Vagina (tissue), 2 donors: ENCODE results near the gene CEP85. TPM values are rescaled to one million over a fixed set of nuclear protein-coding genes. Genes with fewer than 3 reads are reported as not detected.

ENCODE experiments used
- DNase-seq, 2 donors: peaks; one replicate each; pipeline ENCODE4 v3.0.0-alpha.2; 2017; ENCODE audit errors: extremely low spot score in 2 of 2
- H3K27ac ChIP-seq: fragments of 200-600 bp; sonication (generic); one replicate; pipeline ENCODE4 v1.5.1; 2019
- H3K27me3 ChIP-seq: fragments of 200-600 bp; sonication (generic); one replicate; pipeline ENCODE4 v1.5.1; 2019
- H3K36me3 ChIP-seq, 2 donors: fragments of 200-600 bp; sonication (generic); one replicate each; pipeline ENCODE4 v1.5.1; 2017 to 2019
- H3K4me1 ChIP-seq: fragments of 200-600 bp; sonication (generic); one replicate; pipeline ENCODE4 v1.5.1; 2019
- H3K4me3 ChIP-seq, 2 donors: fragments of 200-600 bp; sonication (generic); 1 replicate in 1 of 2; 2 replicates in 1 of 2; pipeline ENCODE4 v1.5.1; 2016 to 2019
- H3K9me3 ChIP-seq: fragments of 200-600 bp; sonication (generic); one replicate; pipeline ENCODE4 v1.5.1; 2019
- POLR2A ChIP-seq, 2 donors: fragments of 450-650 bp; IDR thresholded peaks; one replicate each; pipeline ENCODE4 v1.6.1; 2017; ENCODE audit warnings: antibody characterized with exemption in 2 of 2, mild to moderate bottlenecking in 2 of 2, moderate library complexity in 2 of 2
- POLR2AphosphoS5 ChIP-seq, 2 donors: sonication (generic); formaldehyde crosslinking; IDR thresholded peaks; one replicate each; pipeline ENCODE4 v1.9.0; 2017; ENCODE audit warnings: antibody characterized with exemption in 2 of 2, mild to moderate bottlenecking in 2 of 2, low read depth in 1 of 2; ENCODE audit not compliant: insufficient read depth in 1 of 2
- intact Hi-C: fragments of 100-400 bp; cut with DNase I; formaldehyde crosslinking; loops from one replicate; pipeline ENCODE4 v1.15.1; 2023
- total RNA-seq: library from RNA; depleted of rRNA; stranded (reverse); fragments of >200 nt; gene quantifications from one replicate; pipeline ENCODE4 v1.2.3, GENCODE V29; 2016
- TF ChIP-seq, protein P1 (sequence below), 3 experiments: fragments of 450-650 bp in 2 of 3; fragments of 200-600 bp in 1 of 3; sonication (generic) in 1 of 3; IDR thresholded peaks; one replicate each; pipeline ENCODE4 v1.5.1; 2017 to 2019; ENCODE audit warnings: antibody characterized with exemption in 3 of 3, mild to moderate bottlenecking in 2 of 3, moderate library complexity in 2 of 3

The CEP85 gene
- total RNA-seq, 1 donor from 2014 or later: 9.1 TPM

DNA sequence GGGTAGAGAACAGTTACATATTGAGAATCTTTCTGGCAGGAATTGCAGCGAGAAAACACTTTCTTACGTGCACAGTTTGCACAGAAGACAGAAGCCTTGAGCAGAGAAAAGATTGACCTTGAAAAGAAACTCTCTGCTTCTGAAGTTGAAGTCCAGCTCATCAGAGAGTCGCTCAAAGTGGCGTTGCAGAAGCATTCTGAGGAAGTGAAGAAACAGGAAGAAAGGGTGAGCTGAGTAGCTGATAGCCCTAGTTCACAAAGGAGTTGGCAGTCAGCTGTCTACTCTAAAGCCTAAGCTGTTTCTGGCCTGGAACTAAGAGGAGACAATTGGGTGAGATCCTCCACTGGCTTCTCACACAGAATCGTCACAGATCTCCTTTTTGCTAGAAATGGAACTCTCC is 25.6 kb downstream of the CEP85 start:
- H3K4me1 ChIP-seq: no peaks in the 10 kb centered on the region
- TF ChIP-seq, protein P1, sequence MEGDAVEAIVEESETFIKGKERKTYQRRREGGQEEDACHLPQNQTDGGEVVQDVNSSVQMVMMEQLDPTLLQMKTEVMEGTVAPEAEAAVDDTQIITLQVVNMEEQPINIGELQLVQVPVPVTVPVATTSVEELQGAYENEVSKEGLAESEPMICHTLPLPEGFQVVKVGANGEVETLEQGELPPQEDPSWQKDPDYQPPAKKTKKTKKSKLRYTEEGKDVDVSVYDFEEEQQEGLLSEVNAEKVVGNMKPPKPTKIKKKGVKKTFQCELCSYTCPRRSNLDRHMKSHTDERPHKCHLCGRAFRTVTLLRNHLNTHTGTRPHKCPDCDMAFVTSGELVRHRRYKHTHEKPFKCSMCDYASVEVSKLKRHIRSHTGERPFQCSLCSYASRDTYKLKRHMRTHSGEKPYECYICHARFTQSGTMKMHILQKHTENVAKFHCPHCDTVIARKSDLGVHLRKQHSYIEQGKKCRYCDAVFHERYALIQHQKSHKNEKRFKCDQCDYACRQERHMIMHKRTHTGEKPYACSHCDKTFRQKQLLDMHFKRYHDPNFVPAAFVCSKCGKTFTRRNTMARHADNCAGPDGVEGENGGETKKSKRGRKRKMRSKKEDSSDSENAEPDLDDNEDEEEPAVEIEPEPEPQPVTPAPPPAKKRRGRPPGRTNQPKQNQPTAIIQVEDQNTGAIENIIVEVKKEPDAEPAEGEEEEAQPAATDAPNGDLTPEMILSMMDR (IDR thresholded peaks at IDR 0.05): no peak
- TF ChIP-seq POLR2A (IDR thresholded peaks at IDR 0.05) (no peak), POLR2AphosphoS5 (IDR thresholded peaks at IDR 0.05; ENCODE audit: insufficient read depth in 1 of 2, low read depth in 1 of 2) (no peak)
- intact Hi-C loops: no loop called here
- no peak overlapping the region for H3K27ac ChIP-seq
- no peaks in the 10 kb centered on the region for H3K9me3 ChIP-seq
- H3K27me3 ChIP-seq: no peaks in the 10 kb centered on the region
- no peak overlapping the region for H3K4me3 ChIP-seq
- DNase-seq: no peak
- peaks cover 0 to 26% of the 10 kb centered on the region in 2 donors for H3K36me3 ChIP-seq

- no peak for DNase-seq
- intact Hi-C loops: no loop called here
- Histone ChIP-seq H3K27ac (no peak overlapping the region), H3K4me3 (no peak overlapping the region), H3K4me1 (no peaks in the 10 kb centered on the region), H3K9me3 (no peaks in the 10 kb centered on the region), H3K27me3 (no peaks in the 10 kb centered on the region), H3K36me3 (peaks cover 0 to 20% of the 10 kb centered on the region in 2 donors)
- no peak for TF ChIP-seq POLR2AphosphoS5 (IDR thresholded peaks at IDR 0.05; ENCODE audit: insufficient read depth in 1 of 2, low read depth in 1 of 2)
- TF ChIP-seq, protein P1 (IDR thresholded peaks at IDR 0.05): no peak
- TF ChIP-seq POLR2A (IDR thresholded peaks at IDR 0.05): no peak
Measured at GRCh38 chr1:26263212-26263611, 29.2 kb downstream of the CEP85 start.

GRCh38 chr1:26265405-26265804 is 31.4 kb downstream of the CEP85 start:
- no peaks in the 10 kb centered on the region for H3K4me1 ChIP-seq
- no peaks in the 10 kb centered on the region for H3K9me3 ChIP-seq
- H3K27ac ChIP-seq: no peak overlapping the region
- intact Hi-C loops: no loop called here
- peaks cover 0 to 19% of the 10 kb centered on the region in 2 donors for H3K36me3 ChIP-seq
- H3K4me3 ChIP-seq: no peak overlapping the region
- H3K27me3 ChIP-seq: no peaks in the 10 kb centered on the region
- TF ChIP-seq, protein P1 (IDR thresholded peaks at IDR 0.05): no peak
- TF ChIP-seq POLR2AphosphoS5 (IDR thresholded peaks at IDR 0.05; ENCODE audit: insufficient read depth in 1 of 2, low read depth in 1 of 2): no peak
- TF ChIP-seq POLR2A (IDR thresholded peaks at IDR 0.05): no peak
- no peak for DNase-seq

DNA sequence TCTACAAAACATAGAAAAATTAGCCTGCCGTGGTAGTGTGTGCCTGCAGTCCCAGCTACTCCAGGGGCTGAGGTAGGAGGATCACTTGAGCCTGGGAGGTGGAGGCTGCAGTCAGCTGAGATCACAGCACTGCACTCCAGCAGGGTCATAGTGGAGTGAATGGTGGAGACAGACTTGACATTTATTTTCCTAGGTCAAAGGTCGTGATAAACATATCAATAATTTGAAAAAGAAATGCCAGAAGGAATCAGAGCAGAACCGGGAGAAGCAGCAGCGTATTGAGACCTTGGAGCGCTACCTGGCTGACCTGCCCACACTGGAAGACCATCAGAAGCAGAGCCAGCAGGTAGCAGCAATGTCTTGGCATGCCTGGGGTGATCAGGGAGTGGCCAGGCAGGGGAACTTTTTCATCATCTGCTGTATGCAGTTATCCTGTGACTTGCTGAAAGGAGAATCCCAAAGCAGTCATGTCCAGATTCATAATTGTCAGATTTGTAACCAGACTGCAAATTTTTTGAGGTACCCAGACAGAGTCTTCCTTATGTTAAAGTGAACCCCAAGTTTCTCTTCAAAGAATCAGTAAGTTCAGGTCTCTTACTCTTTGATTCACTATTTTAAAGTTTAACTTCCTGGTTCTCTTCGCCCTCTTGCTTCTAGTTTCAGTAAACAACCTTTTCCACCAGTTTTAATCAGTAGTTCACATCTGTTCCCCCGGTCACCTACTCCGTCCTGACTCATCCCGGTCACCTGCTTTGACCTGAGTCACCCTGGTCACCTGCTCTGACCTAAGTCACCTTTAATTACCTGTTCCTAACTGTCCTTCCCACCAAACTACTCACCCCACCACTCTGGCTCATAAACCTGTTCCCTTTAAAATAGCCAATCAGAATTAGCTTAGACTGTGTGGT is 34.5 kb downstream of the CEP85 start:
- Histone ChIP-seq H3K36me3 (peaks cover 0 to 16% of the 10 kb centered on the region in 2 donors), H3K27ac (no peak overlapping the region), H3K9me3 (no peaks in the 10 kb centered on the region), H3K27me3 (no peaks in the 10 kb centered on the region), H3K4me1 (no peaks in the 10 kb centered on the region), H3K4me3 (no peak overlapping the region)
- intact Hi-C loops: no loop called here
- TF ChIP-seq, protein P1 (IDR thresholded peaks at IDR 0.05): no peak
- TF ChIP-seq POLR2A (IDR thresholded peaks at IDR 0.05) (no peak), POLR2AphosphoS5 (IDR thresholded peaks at IDR 0.05; ENCODE audit: insufficient read depth in 1 of 2, low read depth in 1 of 2) (no peak)
- DNase-seq: no peak

- TF ChIP-seq POLR2AphosphoS5 (IDR thresholded peaks at IDR 0.05; ENCODE audit: insufficient read depth in 1 of 2, low read depth in 1 of 2) (no peak), POLR2A (IDR thresholded peaks at IDR 0.05) (no peak)
- TF ChIP-seq, protein P1 (IDR thresholded peaks at IDR 0.05): no peak
- Histone ChIP-seq H3K27me3 (no peaks in the 10 kb centered on the region), H3K36me3 (peaks cover 0 to 16% of the 10 kb centered on the region in 2 donors), H3K9me3 (no peaks in the 10 kb centered on the region), H3K4me3 (no peak overlapping the region), H3K27ac (no peak overlapping the region), H3K4me1 (no peaks in the 10 kb centered on the region)
- DNase-seq: no peak
- intact Hi-C loops: no loop called here
Measured at GRCh38 chr1:26269198-26269550, 35.2 kb downstream of the CEP85 start.
